Hematopoietic multipotent progenitor cell treated with erythropoietin and hydrocortisone succinate and interleukin-3 and kit ligand, for 6 days (in vitro differentiated cells): ENCODE measurements around the gene MRPL2.
"Not testable (repeated sequence)": the region's sequence is repeated elsewhere in the genome, so short reads cannot be mapped to it uniquely, and the experiment has no call there.

ENCODE experiments used
- DNase-seq: peaks from one replicate; pipeline ENCODE4 v3.0.0-alpha.2; 2015

Gene MRPL2

DNA sequence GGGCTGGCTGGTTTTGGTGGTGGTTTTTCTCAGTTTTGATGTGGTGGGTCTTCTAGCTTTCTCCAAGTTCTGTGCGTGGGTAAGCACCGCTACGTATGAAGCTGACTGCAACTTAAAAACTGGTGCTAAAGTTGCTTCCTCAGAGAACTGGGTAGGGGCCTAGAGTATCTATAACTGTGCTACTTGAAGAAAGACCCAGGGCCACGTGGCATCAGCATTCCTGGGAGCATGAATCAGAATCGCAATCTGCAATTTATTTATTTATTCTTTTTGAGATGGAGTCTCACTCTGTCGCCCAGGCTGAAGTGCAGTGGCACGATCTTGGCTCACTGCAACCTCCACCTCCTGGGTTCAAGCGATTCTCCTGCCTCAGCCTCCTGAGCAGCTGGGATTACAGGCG, 22.7 kb upstream of the MRPL2 start:
- DNase-seq = not testable (repeated sequence)

DNA sequence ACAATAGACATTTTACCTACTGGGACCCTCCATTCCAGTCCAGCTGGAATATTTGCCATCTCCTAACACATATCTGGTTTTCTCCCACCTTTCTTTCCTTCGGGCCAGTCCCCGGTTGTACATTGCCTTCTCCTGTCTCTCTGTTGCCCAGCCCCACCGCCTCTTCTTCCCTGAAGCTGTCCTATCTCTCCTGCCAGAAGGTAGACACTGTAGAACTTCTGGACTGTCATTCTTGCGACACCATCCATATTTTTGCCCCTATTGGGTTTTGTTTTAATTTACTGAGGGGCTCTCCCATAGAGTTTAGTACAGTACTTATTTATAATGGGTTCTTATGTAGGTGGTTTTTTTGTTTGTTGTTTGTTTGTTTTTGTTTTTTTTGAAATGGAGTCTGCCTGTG, 21.8 kb upstream of the MRPL2 start:
- DNase-seq = no peak

DNA sequence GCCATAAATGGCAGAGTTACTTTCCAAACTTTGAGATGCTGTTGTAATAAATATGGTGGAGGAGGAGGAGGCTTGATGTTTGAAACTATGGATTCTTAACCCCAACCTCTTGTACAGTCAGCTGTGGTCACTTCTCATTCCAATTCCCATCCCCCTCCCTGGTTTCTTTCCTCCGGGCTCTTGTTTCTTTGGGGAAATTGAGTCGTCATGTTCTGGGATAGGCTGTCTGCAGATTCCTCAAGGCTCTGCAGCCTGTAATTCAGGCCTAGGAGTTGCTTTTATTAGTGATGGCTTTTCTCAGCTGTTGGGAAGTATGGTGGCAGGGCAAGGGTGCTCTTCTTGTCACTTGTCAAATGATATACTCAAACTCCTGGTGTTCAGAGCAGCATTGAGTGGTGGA, 19.5 kb upstream of the MRPL2 start:
- no peak for DNase-seq

DNA sequence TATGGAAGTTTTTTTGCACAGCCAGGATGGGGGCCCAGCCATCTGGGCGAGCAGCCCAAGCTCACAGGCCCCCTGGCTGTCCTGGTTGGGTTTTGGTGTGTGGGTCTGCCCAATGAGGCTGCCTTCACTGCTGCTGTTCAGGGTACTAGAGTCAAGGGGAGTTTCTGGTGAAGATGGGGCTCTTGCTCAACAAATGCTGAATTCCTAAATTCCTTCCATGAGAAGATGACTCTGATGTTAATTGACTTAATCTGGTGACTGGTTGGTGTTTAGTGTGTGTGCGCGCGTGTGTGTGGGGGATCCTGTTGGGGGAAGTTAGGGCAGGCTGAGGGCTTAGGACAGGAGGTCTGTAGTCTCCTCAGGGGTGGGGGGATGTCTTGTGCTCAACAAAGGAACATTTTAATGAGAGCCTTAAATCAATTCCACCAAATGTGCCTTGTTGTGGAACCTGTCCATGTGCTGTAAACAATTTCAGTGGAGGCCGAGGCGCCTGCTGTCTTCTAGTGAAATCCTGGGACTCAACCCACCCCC, 18.8 kb upstream of the MRPL2 start:
- DNase-seq = no peak

DNA sequence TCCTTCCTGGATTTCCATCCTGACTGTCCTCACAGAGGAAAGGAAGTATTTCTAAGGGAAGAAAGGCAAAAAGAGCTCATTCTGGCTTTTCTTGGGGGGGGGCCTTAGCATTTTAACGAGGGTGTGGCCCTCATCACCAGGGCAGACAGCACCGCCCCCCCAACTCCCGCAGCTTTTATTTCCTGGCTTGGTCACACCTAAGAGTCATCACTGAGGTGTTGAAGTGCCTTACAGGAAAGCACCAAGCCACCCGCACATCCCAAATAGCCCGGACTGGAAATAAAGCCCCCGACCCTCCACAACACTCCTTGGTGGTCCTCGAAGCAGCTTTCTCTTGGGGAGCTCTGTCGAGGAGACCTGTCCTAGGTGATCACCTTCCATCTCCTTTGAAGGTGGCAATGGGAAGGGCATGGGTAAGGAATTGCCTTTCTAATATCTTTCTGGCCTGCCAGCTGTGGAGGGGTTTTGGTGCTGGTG, 18.1 kb upstream of the MRPL2 start:
- no peak for DNase-seq

DNA sequence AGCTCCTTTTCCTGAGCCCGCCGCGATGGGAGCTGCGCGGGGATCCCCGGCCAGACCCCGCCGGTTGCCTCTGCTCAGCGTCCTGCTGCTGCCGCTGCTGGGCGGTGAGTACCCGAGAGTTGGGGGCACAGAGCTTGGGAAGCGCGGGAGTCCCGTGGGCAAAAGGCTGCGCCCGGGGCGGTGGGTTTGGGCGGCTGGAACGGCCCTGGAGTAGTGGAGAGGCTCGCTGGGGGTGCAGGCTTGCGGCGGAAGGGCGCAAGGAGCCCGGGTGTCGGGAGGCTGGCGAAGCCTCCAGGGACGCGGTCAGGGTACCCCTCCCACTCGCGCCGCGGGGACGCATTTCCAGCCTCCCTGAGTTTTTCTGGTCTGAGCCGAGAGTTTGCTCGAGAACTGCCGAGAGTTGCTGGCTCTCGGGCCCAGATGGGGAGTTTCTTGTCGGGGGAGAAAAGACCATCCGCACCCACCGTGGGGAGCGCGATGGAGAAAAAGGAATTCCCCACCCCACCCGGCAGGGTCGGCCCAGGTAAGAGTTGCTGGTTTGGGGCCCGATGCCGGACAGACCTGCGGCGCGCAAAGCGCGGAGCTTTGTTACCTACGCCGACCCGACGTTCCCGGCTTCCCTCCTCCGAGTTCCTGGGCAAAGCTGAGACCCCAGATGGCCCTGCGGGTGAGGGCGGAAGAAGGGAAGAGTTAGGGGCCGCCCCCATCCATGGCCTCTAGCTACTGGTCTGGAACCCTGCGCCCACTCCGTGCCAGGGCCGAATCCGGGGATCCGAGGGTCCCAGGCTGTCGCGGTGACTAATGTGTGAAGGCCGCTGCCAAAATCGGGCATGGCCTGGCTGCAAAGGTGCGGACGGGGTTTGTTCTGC, 17.5 kb upstream of the MRPL2 start:
- DNase-seq = no peak

DNA sequence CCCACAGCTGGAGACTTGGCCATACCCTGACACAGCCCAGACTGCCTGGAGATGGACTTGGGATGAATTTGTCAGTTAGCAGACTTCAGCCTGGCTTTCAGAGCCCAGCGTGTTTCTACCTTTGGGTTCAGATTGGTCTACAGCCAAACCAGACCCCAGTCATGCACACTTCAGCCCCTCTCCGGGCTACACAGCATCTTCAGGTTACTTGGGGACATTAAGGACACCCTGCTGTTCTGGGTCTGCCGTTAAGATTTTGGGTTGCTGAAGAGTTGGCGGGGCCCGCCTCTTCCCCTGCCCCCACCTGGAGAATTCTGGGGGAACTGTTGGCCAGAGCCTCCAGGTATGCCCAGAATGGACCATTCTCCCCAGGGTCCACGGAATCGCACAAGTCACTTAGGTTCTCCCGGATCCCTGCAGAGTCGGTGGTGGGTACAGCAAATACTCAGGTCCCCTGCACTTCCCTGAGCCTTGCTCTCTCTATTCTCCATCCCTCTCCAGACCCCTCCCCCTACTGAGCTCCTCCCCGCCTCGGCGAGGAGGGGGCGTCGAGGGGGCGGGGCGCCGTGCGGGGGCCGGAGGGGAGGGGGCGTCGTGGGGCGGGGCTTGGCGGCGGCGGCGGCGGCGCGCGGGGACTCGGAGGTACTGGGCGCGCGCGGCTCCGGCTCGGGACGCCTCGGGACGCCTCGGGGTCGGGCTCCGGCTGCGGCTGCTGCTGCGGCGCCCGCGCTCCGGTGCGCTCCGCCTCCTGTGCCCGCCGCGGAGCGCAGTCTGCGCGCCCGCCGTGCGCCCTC, 16.6 kb upstream of the MRPL2 start, which contains the start of gene PTK7:
TSS of gene PTK7 (plus strand) at position 645 of the 794 bp plus-strand sequence. CDS start 175 bp downstream, outside the sequence.
- DNase-seq = peak; percentile 46

DNA sequence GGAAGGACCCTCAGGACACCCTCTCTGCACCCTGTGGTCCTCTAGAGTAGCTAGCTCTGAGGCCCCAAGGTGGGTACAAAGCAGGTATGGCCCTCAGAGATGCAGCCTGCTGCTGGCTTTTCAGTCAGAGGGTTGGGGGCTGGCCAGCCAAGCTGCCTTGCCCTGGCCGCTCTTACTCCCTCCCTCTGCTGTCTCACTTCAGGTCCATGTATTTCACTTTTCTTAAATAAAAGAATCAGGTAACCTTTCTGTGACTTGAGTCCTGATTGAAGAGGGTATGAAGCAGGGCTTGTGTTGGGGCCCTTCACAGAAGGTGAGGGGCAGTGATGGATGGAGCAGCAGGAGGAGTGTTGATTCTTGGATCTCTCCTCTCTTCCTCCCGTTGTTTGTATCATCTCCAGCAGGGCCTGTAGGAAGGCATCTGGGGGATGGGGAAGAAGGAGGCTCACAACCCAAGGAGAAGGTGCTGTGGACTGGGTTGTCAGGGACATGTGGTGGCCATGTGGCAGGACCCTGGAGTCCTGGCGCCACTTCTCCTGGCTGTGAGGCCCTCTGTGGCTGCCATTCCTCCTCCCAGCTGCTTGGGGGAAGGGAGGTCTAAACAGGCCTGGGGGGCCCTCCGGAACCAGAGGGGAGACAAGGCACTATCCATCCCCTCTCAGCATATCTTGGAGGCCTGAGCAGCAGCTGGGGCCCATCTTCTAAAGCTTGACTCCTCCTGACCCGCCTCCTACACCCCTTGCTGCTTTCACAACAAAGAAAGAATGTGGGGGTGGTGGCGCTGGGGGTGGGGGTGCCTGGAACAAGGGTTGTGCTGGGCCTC, 15.8 kb upstream of the MRPL2 start:
- no peak for DNase-seq

DNA sequence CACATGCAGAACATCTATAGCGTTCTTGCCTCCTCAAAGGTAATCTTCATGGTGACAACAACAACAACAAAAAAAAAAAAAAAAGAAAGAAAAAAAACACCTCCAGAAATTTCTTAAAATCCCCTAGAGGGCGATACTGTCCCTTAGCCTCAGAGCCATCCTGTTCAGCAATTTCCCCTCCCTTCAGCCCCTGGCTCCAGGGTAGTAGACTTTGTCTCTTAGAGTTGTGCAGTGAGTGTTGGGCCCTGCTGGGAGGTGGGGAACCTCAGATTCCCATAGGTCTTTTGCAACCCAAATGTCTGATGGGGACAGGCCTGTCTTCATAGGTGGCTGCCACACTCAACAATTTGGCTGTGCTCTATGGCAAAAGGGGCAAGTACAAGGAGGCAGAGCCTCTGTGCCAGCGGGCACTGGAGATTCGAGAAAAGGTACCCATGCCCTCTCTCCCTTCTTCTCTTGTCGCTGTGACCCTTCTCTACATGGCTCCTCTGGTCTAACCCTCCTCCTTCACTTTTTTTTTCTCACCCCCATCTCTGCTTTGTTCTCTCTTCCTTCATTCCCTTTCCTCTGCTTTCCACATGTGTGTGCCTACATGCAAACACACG, 10.9 kb upstream of the MRPL2 start:
- peak; percentile 80 for DNase-seq

DNA sequence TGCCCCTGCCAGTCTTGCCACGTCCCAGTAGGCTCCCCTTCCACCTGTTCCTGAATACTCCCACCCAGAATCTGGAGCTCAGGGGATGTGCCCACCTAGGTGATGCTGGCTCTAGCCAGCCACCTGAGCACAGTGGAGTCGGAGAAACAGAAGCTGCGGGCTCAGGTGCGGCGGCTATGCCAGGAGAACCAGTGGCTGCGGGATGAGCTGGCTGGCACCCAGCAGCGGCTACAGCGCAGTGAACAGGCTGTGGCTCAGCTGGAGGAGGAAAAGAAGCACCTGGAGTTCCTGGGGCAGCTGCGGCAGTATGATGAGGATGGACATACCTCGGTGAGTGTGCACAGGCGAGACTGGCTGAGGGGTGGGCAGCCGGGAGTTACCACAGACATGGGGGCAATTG, 3.6 kb upstream of the MRPL2 start:
- no peak for DNase-seq

DNA sequence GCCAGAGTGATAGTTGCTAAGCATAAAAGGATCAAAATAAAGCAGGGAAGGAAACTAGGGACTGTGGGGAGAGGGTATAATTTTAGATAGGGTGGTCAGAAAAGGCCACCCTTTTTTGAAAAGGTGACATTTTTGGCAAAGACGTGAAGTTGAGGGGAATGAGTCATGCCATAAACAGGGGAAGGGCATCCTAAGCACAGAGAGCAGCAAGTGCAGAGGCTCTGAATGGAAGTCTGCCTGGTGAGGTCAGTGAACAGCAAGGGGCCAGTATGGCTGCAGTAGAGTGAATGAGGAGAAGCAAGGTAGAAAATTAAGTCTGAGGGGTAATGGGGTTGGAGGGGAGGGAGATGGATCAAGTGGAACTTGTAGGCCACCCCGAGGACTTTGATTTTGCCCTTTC, 2.6 kb upstream of the MRPL2 start:
- no peak for DNase-seq

DNA sequence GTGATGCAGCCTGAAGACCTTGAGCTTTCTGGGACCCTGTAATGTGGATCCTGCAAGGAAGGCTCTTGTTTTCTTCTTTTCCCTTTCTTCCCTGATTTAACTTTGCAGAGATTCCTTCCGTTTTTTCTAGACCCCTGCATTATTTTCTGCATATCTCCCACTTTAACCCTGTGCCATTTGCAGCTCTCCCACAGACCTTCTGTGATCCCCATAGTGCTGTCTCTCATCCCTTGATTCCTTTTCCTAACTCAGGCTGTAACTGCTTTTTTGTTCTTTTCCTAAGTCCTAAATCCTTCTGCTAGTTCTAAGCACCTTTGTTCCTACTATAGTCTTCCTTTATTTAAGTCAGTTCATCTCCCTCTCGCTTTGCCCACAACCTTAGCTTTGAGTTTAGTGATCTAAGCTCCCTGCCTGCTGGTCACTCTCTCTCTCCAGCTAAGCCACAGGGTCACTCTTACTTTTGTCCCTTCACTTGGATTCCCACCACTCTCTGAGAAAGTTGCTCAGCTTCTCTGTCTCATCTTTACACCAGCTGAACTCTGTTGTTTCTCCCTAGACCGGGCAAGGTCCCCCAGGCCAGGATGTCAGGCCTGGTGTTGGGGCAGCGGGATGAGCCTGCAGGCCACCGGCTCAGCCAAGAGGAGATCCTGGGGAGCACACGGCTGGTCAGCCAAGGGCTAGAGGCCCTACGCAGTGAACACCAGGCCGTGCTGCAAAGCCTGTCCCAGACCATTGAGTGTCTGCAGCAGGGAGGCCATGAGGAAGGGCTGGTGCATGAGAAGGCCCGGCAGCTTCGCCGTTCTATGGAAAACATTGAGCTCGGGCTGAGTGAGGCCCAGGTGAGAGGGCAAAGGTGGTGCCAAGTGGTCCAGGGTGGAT, 1.8 kb upstream of the MRPL2 start:
- DNase-seq = no peak

DNA sequence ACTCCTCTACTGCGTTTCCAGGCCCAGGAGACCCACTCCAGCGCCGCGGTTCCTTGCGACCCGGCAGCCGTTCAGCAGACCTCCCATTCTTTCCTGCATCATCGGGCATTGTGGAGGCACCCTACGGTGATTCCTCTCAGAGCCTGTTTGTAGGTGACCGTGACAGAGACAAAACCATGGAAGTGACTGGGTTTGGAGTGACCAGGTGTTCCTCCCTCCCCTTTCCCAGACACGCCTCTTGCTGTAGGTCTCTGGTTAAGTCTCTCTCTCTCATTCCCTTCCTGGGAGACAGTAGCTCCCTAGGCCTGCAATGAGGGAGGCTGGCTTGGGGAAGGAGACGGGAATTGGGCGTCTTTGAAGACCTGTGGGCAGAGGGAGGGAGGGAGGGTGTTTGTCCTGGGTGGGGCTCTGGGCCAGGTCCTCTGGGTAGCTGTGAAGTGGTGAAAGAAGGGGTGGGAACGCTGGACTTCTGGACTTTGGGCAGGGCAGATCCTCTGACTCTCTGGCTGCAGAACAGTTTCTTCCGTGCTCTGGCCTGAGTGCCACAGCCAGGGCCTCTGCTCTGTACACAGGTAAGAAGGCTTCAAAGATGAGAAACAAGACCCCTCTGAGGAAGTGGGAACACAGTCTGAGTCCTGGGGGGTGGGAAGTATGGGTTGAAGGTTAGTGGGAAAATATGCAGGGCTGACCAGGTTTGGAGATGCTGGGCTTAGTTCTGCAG, 960 bp upstream of the MRPL2 start:
- peak; percentile 17 for DNase-seq

DNA sequence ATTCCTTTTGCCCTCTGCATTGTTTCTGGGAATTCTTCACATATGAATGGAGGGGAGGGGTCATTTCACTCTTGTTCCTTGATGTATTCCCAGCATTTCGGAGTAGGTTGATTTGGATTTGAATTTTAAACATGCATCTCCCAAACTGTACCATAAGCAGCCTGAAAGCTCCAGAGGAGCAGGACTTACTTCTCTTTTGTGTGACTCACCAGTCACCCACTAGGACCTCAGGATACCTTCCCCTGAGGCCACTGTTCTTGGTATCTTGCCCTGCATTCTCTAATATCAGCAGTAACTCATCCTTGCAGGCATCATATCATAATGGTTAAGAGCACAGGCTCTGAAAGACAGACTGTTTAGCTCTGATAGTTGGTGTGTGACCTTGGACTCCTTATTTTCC, 703 bp downstream of the MRPL2 start:
- peak; percentile 55 for DNase-seq

DNA sequence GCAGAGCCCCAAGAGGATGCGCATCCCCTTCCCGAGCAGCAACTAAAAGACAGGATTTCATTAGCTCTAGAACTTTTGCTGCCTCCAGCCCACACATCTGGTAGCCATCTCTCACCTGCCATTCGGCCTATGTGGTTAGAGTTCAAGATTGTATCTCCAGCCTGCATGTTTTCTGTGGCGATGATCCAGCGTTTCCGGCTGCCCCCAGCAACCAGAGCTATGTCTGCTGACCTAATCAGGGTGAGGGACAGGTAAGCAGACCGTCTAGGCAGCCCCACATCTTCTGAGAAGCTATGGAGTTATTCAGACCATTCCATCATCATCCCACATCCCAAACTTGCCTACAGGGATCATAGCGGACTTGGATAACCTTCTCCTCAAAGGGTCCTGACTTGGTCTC, 3.3 kb downstream of the MRPL2 start:
- no peak for DNase-seq

DNA sequence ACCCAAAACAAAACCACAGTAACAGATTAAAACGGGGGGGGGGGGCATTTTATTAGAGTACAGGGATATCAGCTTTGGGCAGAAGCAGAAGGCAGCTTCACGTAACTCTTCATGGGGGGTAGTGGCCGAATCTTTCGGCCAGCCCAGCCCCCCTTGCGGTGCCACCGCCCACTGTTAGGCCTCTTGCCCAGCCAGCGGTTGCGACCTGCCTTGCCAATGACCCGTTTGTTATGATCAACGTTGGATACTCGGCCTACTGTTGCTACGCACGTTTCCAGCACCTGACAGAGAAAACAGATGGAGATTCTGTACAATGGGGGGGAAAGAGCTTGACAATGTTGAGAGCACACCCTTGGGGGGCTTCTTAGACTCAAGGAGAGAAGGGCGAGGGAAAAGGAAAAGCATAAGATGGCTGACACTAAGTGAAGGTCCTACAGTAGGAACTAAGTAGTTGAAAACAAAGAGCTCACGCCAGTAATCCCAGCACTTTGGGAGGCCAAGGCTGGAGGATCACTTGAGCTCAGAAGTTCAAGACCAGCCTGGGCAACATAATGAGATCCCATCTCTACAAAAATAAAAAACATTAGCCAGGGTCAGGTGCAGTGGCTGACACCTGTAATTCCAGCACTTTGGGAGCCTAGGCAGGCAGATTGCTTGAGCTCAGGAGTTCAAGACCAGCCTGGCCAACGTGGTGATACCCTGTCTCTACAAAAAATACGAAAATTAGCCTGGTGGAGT, 4.9 kb downstream of the MRPL2 start:
- DNase-seq = no peak

DNA sequence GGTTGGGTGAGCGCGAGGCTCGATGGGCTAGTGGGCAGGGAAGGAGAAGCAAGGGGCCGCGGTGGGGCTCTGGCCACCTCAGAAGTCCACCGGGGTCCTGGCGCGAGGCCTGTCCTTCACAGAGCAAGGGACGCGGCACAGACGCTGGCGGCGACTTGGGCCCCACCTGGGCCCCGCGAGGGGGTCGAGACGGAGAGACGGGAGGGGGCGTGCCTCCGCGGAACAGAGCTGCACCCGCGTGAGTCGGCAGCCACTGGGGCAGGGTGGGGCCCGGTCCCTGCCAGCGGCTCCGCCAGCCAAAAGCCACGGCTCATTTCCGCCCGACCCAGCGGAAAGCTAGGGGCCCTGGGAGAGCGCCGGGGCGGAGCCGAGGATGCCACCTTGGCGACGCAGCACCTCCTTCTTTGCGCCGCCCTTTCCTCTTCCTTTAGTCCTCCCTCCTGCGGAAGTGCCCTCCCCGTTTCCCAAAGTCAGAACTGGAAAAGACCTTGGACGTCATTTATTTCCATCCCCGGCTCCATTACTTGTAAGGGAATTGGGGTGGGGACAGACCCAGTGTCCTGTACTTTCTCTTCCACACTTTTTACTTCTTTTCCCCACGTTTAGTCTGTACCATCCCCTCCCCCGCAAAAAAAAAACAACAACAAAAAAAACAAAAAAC, 5.6 kb downstream of the MRPL2 start, which contains the start of gene CUL7:
TSS of gene CUL7 (minus strand) at position 307 of the 661 bp plus-strand sequence. CDS start 1,063 bp downstream, outside the sequence.
- DNase-seq = peak; percentile 98

DNA sequence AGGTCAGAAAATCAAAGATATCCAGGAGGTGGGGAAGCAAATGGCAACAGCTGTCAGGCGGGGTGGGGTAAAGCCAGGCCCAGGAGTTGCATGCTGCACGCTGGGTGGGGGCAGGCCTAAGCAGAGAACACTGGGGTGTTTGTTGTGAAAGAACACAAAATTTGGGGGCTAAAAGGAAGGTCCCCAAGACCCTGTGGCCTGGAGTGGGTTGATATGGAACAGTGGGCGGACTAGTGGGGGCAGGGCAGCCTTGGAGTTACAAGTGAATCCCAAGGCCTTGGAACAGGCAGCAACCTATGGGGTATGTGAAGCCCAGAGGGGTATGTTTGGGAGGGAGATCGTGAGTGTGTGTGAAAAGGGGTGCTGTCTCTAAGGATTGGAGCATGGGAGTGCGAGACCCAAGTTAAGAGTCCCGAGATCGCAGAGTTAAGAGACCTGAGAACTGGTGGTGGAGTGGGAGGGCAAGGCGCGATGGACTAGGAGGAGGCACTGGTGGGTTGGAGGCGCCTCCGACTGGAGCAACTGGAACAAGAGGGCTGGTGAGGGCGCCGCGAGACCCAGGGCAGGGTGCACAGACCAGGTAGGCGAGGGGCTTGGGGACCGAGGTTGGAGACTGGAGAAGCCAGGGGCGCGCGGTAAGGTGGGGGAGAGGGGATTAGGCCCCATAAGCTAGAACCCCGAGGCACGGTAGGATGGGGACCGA, 6.2 kb downstream of the MRPL2 start:
- peak; percentile 66 for DNase-seq
